Hair follicle dermal papilla cell (primary cell): ENCODE measurements around the gene TBC1D30. TPM values are rescaled to one million over a fixed set of nuclear protein-coding genes. Genes with fewer than 3 reads are reported as not detected.

ENCODE experiments used
- total RNA-seq: library from RNA; depleted of rRNA; stranded (reverse); fragments of >200 nt; gene quantifications from 2 replicates; pipeline ENCODE4 v1.2.3, GENCODE V29; 2012

Gene TBC1D30
- 0.12 and 0.32 TPM in 2 replicates for total RNA-seq

GRCh38 chr12:64824500-64825142 is at the start of gene TBC1D30:
TBC1D30 (plus strand) TSS chr12:64824647; CDS start chr12:64824880, 233 bp downstream.

Other genes starting within 250 kb of the TBC1D30 start
- gene RASSF3, start 214.2 kb upstream of the TBC1D30 start, total RNA-seq: 22.3 and 25.8 TPM in 2 replicates
- gene GNS, start 65.2 kb upstream of the TBC1D30 start, total RNA-seq: 189 and 231 TPM in 2 replicates